ENCODE measurements around the gene CIDEA. TPM values are rescaled to one million over a fixed set of nuclear protein-coding genes. Genes with fewer than 3 reads are reported as not detected.

Gene CIDEA
- total and polyA plus RNA-seq, 9 of the 15 experiments (the other 6 are each of a cell fraction or from before 2014, with no cell fraction given), result not detected

DNA sequence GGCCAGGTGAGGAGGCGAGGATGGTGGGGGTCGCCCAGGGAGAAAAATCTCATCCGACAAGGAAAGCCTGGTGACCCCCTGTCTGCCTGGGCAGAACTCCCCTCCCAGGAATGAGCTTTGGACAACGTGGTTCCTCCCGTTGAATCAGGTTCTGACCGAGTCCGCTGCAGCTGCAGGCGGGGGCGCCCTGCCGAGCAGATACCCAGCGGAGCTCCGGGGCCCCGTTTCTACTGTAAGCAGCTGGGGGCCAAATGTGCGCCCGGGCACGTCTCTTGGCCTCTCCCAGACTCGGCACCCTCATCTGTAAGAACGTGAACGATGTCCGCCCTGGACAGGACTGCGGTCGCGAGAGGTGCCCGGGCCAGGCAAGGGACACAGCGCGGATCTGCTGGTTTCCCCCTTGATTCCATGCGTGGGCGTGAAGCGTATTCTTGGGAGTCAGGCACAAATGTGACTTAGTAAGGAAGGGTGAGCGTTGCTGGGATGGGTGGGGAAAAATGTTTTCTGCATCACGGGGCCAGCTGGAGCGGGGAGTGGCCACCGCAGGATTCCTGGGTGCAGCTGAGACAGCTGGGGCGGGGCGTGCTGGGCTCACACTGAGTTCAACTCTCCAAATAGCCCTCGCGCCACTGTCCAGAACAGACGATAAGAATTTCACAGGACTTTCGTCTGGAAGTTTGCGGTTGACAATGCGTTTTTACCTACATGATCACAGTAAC, 33.7 kb downstream of the CIDEA start (continued):
- TF ChIP-seq HMGN3 (IDR thresholded peaks at IDR 0.05; ENCODE audit: borderline replicate concordance, extremely low read depth, insufficient read length, low read depth, low read length) (no peak), CHCHD3 (CRISPR knock-in tag; IDR thresholded peaks at IDR 0.05) (no peak), MECOM (CRISPR knock-in tag; IDR thresholded peaks at IDR 0.05) (no peak), U2AF2 (optimal IDR thresholded peaks at IDR 0.05; ENCODE audit: low read depth, low read length) (no peak), CAMTA2 (CRISPR knock-in tag; conservative IDR thresholded peaks at IDR 0.05) (no peak), RHOXF2B (CRISPR knock-in tag; conservative IDR thresholded peaks at IDR 0.05) (no peak), LEF1 (IDR thresholded peaks at IDR 0.05) (no peak), ZNF133 (CRISPR knock-in tag; IDR thresholded peaks at IDR 0.05) (no peak), FOXM1 (IDR thresholded peaks at IDR 0.05; ENCODE audit: low read depth) (no peak), FOXM1 (CRISPR knock-in tag; IDR thresholded peaks at IDR 0.05; ENCODE audit: low read depth) (no peak), SMC3 (conservative IDR thresholded peaks at IDR 0.05; ENCODE audit: insufficient read depth, low read depth, low read length) (no peak), SREBF1 (IDR thresholded peaks at IDR 0.05; ENCODE audit: borderline replicate concordance, low read depth, low read length) (no peak), CCAR2 (IDR thresholded peaks at IDR 0.05; ENCODE audit: low read depth, low read length) (no peak)
- TF ChIP-seq, protein P1, sequence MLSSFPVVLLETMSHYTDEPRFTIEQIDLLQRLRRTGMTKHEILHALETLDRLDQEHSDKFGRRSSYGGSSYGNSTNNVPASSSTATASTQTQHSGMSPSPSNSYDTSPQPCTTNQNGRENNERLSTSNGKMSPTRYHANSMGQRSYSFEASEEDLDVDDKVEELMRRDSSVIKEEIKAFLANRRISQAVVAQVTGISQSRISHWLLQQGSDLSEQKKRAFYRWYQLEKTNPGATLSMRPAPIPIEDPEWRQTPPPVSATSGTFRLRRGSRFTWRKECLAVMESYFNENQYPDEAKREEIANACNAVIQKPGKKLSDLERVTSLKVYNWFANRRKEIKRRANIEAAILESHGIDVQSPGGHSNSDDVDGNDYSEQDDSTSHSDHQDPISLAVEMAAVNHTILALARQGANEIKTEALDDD (IDR thresholded peaks at IDR 0.05), result no peak
- TF ChIP-seq, protein P2, sequence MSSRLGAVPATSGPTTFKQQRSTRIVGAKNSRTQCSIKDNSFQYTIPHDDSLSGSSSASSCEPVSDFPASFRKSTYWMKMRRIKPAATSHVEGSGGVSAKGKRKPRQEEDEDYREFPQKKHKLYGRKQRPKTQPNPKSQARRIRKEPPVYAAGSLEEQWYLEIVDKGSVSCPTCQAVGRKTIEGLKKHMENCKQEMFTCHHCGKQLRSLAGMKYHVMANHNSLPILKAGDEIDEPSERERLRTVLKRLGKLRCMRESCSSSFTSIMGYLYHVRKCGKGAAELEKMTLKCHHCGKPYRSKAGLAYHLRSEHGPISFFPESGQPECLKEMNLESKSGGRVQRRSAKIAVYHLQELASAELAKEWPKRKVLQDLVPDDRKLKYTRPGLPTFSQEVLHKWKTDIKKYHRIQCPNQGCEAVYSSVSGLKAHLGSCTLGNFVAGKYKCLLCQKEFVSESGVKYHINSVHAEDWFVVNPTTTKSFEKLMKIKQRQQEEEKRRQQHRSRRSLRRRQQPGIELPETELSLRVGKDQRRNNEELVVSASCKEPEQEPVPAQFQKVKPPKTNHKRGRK (tag; IDR thresholded peaks at IDR 0.05), result no peak
- TF ChIP-seq, protein P3, sequence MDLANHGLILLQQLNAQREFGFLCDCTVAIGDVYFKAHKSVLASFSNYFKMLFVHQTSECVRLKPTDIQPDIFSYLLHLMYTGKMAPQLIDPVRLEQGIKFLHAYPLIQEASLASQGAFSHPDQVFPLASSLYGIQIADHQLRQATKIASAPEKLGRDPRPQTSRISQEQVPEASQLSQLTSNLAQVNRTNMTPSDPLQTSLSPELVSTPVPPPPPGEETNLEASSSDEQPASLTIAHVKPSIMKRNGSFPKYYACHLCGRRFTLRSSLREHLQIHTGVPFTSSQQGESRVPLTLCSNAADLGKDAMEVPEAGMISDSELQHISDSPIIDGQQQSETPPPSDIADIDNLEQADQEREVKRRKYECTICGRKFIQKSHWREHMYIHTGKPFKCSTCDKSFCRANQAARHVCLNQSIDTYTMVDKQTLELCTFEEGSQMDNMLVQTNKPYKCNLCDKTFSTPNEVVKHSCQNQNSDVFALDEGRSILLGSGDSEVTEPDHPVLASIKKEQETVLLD (IDR thresholded peaks at IDR 0.05), result no peak
- TF ChIP-seq, protein P4, sequence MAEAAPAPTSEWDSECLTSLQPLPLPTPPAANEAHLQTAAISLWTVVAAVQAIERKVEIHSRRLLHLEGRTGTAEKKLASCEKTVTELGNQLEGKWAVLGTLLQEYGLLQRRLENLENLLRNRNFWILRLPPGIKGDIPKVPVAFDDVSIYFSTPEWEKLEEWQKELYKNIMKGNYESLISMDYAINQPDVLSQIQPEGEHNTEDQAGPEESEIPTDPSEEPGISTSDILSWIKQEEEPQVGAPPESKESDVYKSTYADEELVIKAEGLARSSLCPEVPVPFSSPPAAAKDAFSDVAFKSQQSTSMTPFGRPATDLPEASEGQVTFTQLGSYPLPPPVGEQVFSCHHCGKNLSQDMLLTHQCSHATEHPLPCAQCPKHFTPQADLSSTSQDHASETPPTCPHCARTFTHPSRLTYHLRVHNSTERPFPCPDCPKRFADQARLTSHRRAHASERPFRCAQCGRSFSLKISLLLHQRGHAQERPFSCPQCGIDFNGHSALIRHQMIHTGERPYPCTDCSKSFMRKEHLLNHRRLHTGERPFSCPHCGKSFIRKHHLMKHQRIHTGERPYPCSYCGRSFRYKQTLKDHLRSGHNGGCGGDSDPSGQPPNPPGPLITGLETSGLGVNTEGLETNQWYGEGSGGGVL (CRISPR knock-in tag; IDR thresholded peaks at IDR 0.05), result no peak
- TF ChIP-seq, protein P5, sequence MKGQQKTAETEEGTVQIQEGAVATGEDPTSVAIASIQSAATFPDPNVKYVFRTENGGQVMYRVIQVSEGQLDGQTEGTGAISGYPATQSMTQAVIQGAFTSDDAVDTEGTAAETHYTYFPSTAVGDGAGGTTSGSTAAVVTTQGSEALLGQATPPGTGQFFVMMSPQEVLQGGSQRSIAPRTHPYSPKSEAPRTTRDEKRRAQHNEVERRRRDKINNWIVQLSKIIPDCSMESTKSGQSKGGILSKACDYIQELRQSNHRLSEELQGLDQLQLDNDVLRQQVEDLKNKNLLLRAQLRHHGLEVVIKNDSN (CRISPR knock-in tag; IDR thresholded peaks at IDR 0.05), result no peak
- TF ChIP-seq, protein P6, sequence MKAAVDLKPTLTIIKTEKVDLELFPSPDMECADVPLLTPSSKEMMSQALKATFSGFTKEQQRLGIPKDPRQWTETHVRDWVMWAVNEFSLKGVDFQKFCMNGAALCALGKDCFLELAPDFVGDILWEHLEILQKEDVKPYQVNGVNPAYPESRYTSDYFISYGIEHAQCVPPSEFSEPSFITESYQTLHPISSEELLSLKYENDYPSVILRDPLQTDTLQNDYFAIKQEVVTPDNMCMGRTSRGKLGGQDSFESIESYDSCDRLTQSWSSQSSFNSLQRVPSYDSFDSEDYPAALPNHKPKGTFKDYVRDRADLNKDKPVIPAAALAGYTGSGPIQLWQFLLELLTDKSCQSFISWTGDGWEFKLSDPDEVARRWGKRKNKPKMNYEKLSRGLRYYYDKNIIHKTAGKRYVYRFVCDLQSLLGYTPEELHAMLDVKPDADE (conservative IDR thresholded peaks at IDR 0.05; ENCODE audit: control insufficient read depth, low read depth, low read length), result no peak
- TF ChIP-seq, protein P7, sequence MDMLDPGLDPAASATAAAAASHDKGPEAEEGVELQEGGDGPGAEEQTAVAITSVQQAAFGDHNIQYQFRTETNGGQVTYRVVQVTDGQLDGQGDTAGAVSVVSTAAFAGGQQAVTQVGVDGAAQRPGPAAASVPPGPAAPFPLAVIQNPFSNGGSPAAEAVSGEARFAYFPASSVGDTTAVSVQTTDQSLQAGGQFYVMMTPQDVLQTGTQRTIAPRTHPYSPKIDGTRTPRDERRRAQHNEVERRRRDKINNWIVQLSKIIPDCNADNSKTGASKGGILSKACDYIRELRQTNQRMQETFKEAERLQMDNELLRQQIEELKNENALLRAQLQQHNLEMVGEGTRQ (CRISPR knock-in tag; IDR thresholded peaks at IDR 0.05), result no peak

Measured in K562 (cell line).